ENCODE data around the gene DUSP7. TPM values are rescaled to one million over a fixed set of nuclear protein-coding genes. Genes with fewer than 3 reads are reported as not detected.

The DUSP7 gene
- total RNA-seq, 1 experiment from 2014 or later, result 13.1 TPM

- no peak for ATAC-seq
- ChIA-PET POLR2A (no interaction called here), CTCF (no interaction called here)
- no TSS peak for BruUV-seq (replicated peaks)
- no peak overlapping the region for H3K4me3 ChIP-seq (ENCODE audit: low read depth in 2 of 2, low read length in 2 of 2)
- H3K4me1 ChIP-seq (ENCODE audit: control insufficient read depth, insufficient read depth, low read length), result peaks cover 5% of the 10 kb centered on the region
- no peaks in the 10 kb centered on the region for H3K36me3 ChIP-seq (ENCODE audit: control insufficient read depth, insufficient read depth, low read length)
- no peaks in the 10 kb centered on the region for H3K27me3 ChIP-seq (ENCODE audit: control insufficient read depth, insufficient read depth, low read length)
- H3K9me3 ChIP-seq (ENCODE audit: control insufficient read depth, insufficient read depth, low read depth, low read length), result no peaks in the 10 kb centered on the region
- TF ChIP-seq CTCF (IDR thresholded peaks at IDR 0.05), result no peak
- TF ChIP-seq TCF7L2 (IDR thresholded peaks at IDR 0.05; ENCODE audit: low read depth, low read length), result no peak
- no peak for TF ChIP-seq SIN3A (IDR thresholded peaks at IDR 0.05; ENCODE audit: borderline replicate concordance, insufficient read depth, low read depth, low read length)
- TF ChIP-seq, protein P1, sequence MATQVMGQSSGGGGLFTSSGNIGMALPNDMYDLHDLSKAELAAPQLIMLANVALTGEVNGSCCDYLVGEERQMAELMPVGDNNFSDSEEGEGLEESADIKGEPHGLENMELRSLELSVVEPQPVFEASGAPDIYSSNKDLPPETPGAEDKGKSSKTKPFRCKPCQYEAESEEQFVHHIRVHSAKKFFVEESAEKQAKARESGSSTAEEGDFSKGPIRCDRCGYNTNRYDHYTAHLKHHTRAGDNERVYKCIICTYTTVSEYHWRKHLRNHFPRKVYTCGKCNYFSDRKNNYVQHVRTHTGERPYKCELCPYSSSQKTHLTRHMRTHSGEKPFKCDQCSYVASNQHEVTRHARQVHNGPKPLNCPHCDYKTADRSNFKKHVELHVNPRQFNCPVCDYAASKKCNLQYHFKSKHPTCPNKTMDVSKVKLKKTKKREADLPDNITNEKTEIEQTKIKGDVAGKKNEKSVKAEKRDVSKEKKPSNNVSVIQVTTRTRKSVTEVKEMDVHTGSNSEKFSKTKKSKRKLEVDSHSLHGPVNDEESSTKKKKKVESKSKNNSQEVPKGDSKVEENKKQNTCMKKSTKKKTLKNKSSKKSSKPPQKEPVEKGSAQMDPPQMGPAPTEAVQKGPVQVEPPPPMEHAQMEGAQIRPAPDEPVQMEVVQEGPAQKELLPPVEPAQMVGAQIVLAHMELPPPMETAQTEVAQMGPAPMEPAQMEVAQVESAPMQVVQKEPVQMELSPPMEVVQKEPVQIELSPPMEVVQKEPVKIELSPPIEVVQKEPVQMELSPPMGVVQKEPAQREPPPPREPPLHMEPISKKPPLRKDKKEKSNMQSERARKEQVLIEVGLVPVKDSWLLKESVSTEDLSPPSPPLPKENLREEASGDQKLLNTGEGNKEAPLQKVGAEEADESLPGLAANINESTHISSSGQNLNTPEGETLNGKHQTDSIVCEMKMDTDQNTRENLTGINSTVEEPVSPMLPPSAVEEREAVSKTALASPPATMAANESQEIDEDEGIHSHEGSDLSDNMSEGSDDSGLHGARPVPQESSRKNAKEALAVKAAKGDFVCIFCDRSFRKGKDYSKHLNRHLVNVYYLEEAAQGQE (IDR thresholded peaks at IDR 0.05; ENCODE audit: insufficient read depth in 1 of 2, low read depth in 2 of 2, low read length in 1 of 2), result no peak
- TF ChIP-seq POLR2AphosphoS5 (IDR thresholded peaks at IDR 0.05; ENCODE audit: low read depth, low read length), result no peak
- no peak for DNase-seq (ENCODE audit: low read depth, low spot score)
- in situ Hi-C loops (cut with HindIII; ENCODE audit: low pct_unique_long_range_greater_than_20kb, low sequenced_read_pairs), result no loop called here
- intact Hi-C loops (cut with micrococcal nuclease; ENCODE audit: unreplicated experiment), result loop anchor here (2.0 to 10.0 kb wide), 2 partner anchors 52 to 142 kb away; partner anchors contain the start of gene DUSP7
- H3K27ac ChIP-seq (ENCODE audit: low read length), result no peak overlapping the region
Observed at GRCh38 chr3:52002748-52003147, 53.6 kb downstream of the DUSP7 start.

DNA sequence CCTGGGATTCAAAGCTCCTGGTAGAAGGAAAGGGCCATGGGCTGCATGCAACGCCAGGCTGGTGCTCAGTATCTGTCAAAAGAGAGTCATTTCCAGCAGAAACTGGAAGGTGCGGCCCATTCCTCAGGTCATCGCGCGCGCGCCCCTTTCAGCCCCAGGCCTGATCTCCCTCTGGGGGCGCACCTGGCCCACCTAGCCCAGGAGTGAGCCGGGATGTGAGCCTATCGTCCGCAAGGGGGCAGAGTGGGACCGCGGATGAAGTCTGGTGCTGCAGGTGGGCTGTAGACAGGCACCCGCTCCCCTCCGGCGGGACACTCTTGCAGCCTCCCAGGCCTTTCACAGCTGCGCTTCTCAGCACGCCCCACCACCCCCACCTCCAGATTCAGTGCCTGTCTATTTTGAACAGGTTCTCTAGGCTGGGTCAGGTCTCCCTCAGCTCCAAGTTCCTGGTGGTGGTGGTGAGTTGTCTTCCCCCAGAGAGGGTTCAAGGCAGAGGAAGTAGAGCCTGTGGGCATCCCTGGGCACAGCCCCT lies 54.9 kb downstream of the DUSP7 start:
- Histone ChIP-seq H3K4me1 (ENCODE audit: control insufficient read depth, insufficient read depth, low read length) (peaks cover 5% of the 10 kb centered on the region), H3K27me3 (ENCODE audit: control insufficient read depth, insufficient read depth, low read length) (no peaks in the 10 kb centered on the region), H3K27ac (ENCODE audit: low read length) (no peak overlapping the region), H3K4me3 (ENCODE audit: low read depth in 2 of 2, low read length in 2 of 2) (no peak overlapping the region), H3K36me3 (ENCODE audit: control insufficient read depth, insufficient read depth, low read length) (no peaks in the 10 kb centered on the region), H3K9me3 (ENCODE audit: control insufficient read depth, insufficient read depth, low read depth, low read length) (no peaks in the 10 kb centered on the region)
- TF ChIP-seq, protein P1 (IDR thresholded peaks at IDR 0.05; ENCODE audit: insufficient read depth in 1 of 2, low read depth in 2 of 2, low read length in 1 of 2), result no peak
- TF ChIP-seq CTCF (IDR thresholded peaks at IDR 0.05), result peak; percentile 92
- no peak for TF ChIP-seq POLR2AphosphoS5 (IDR thresholded peaks at IDR 0.05; ENCODE audit: low read depth, low read length)
- in situ Hi-C loops (cut with HindIII; ENCODE audit: low pct_unique_long_range_greater_than_20kb, low sequenced_read_pairs) (no loop called here), intact Hi-C loops (cut with micrococcal nuclease; ENCODE audit: unreplicated experiment) (loop anchor here (10.0 kb wide), 1 partner anchor 53 kb away; the partner anchor contains the start of gene DUSP7)
- ATAC-seq (peak; percentile 89), DNase-seq (ENCODE audit: low read depth, low spot score) (no peak)
- CTCF ChIA-PET, result interaction anchor here (0.6 to 1.8 kb wide), 6 partner anchors 45 to 384 kb away, joined by 3 to 6 read pairs (median 4); no protein-coding TSS in a partner anchor
- no TSS peak for BruUV-seq (replicated peaks)
- POLR2A ChIA-PET, result no interaction called here
